NB4 (cell line): Measurements from ENCODE around the gene RAB24.

Experiments
- CTCF ChIP-seq: IDR thresholded peaks from one replicate; pipeline ENCODE4 v1.5.1; 2012; ENCODE audit warnings: low read depth, low read length
- MAX ChIP-seq: IDR thresholded peaks from 2 replicates; pipeline ENCODE4 v1.6.1; 2011; ENCODE audit warnings: low read depth, low read length
- MYC ChIP-seq: IDR thresholded peaks from 2 replicates; pipeline ENCODE4 v1.6.1; 2011; ENCODE audit warnings: low read depth, low read length
- POLR2A ChIP-seq: IDR thresholded peaks from 2 replicates; pipeline ENCODE4 v1.6.1; 2011; ENCODE audit warnings: mild to moderate bottlenecking; ENCODE audit not compliant: insufficient read length; ENCODE audit errors: extremely low read depth

- TF ChIP-seq CTCF (peak; percentile 13), POLR2A (no peak), MAX (peak; percentile 72), MYC (peak; percentile 42)
Measured at GRCh38 chr5:177300236-177300880, 3.2 kb downstream of the RAB24 start.
